T-helper 2 cell (primary cell): ENCODE measurements around the gene KCNK10.

Experiments used
- DNase-seq, 5 experiments: peaks; one replicate each; pipeline versions ENCODE4 v3.0.0 to v3.0.0-alpha.2; 2012 to 2022

KCNK10 gene

DNA sequence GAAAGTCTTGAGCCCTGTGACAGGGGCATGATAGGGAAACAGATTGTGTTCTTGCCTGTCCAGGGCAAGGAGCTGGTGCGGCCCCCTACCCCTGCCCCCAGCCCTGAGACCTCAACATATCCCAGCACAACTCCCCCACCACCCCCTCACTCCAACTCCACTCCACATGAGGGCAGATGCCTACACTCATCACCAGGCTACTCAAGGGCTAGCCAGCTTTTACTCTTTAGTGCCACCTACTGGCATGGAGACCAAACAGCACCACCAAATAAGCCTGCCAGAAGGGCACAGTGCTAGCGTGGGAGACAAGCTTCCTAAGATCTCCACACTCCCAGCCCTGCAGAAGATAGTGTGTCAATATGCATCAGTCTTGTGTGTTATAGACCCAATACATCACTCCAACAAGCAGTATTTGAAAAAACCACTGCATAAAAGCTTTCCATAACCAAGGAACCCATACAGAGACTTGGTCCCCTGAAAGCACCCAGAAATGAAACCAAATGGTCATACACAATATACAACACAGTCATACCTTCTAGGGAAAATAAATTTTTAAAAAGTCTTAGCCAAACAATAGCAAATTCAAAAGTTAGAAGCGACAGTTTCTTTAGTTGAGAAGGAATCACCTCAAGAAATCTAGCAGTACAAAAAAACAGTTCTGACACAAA is 154.4 kb downstream of the KCNK10 start:
- peak in 4 of 5 experiments; percentile 33 to 66 (median 37) for DNase-seq

- no peak for DNase-seq
These were observed 155.0 kb downstream of the KCNK10 start for GRCh38 chr14:88168025-88168424.

DNA sequence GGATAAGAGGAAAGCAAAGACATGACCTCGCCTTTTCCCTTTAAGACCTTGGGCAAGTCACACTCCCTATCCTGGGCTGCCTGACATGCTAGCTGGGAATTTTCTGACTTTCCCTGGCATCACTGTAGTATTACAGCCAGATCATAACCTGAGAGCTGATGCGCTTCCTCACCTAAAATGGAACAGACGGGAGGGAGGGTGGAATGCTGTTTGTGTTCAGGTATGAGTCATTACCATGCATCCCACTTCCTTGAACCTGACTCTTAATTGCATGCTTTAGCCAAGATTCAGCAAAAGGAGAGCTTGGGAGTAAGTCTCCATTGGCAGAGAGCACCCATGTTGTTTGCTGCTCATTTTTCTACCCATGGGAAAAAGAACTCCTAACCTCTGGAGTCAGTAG is 156.5 kb downstream of the KCNK10 start:
- no peak for DNase-seq

DNA sequence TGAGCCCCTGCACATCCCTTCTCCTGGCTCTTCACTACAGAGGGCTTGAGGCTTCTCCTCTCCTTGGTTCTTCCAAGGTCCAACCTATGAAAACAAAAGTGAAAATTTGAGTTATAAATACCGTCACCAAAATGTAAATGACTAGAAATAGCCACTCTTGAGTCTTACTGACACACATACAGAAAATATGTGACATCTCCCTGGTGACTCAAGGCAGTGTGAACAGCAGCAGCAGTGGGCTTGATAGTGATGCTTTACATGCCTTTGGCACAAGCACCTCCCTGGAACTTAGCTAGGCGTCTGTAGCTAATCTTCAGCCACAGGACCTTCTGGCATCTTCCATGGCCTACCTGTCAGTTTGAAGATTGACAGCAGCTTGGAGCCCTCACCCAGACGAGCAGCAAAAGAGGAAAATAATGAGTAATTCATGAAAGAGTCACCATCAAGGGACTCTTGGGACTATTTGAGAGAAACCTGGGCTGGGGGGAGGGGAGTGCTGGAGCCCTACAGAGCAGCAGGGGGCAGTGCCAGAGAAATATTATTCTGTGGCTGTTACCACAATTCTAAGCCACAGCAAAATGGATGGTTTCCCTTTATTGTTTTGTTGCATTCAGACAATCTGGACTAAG is 158.0 kb downstream of the KCNK10 start:
- DNase-seq: peak in 1 of 5 experiments; percentile 29

DNA sequence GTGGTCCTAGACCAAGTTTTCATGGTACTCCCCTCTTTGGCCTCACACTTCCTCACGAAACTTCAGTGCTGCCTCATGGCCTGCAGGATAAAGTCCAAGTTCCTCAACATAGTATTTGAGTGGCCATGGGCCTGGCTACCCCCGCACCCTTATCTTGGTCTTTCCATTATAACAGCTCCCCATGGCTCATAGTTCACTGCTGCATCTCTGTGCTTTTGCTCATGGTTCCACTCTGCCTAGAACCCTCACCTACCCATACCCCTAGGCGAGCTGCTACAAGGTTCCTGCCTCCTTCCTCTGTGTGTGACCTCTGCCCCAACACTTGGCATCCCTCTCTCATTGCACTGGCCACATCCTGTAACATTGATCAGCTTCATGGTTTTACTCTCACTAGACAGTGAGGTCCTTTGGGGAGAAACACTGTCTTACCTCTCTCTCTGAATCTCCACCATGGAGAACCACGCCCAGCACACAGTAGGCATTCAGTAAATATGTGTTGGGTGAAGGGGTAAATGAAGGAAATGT is 159.3 kb downstream of the KCNK10 start:
- peak in 1 of 5 experiments; percentile 55 for DNase-seq

- no peak for DNase-seq
These were observed 166.9 kb downstream of the KCNK10 start for GRCh38 chr14:88156127-88156526.

DNA sequence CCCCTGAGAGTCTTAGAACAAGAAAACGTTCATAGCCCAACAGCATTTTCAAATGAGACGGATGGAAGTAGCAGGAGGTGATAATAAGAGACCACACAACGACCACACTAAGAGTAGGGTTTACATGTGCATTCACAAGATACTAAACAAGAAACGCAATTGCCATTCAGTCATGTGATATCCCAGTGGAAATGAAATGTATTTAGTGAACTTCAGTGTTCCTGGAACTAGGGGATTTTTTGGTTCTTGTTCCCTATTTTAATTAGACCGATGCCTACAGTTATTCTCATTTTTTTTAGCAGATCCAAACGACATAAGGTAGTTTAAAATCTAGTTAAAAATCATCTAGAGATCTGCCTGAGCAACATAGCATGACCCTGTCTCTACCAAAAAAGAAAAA is 168.1 kb downstream of the KCNK10 start:
- DNase-seq: no peak

- no peak for DNase-seq
These were observed 168.7 kb downstream of the KCNK10 start for GRCh38 chr14:88154321-88154720.

DNA sequence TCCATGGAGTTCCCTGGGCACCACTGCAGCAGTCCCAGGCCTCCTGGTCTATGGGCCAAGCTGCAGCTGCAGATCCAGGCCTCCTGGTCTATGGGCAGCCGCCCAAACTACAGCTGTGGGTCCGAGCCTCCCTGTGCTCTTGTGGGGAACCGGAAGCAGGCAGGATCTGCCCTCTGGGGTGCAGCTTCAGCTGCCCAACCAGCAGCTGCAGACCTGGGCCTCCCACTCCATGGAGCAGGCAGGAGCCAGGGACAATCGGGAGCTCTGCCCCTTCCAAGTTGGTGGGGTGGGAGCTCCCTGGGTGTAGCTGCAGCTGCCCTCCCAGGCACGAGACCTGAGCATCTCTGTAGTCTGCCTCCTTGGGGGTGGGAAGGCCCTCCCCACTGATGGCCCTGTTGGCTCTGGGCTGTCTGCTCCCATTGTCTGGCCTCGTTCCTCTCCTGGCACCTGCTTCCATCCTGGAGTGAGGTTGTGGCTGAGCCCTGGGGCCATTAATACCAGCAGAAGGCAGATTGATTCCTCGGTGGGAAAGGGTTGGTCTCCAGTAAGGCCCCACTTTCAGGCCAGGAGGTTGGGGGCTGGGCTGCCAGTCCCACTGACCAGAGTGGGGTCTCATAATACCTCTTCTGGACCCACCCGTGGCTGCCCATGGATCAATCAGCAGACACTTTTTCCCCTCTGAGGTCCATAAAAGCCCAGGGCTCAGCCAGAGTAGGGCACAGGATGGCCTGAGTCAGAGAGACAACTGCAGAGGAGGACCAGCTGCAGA is 176.0 kb downstream of the KCNK10 start:
- DNase-seq: no peak

DNA sequence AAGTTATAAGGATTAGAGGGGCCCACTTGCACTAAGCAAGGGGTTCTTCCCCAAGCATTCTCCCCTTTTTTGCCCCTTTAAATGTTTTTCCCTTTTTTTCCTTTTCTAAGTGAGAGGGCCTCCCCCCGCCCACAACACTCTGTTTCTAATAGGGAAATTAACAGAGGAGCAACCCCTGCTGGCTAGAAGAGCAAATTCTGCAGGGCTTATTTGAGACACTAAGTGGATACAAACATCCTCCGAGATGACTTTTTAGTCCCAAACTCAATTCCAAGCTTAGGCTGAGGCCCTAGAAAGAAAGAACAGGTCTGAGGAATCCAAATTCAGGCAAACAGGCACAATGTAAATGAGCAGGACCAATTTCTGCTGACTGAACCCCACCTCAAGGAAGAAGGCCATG is 179.3 kb downstream of the KCNK10 start:
- DNase-seq: no peak

GRCh38 chr14:88142997-88143396 is 180.1 kb downstream of the KCNK10 start:
- DNase-seq: no peak

DNA sequence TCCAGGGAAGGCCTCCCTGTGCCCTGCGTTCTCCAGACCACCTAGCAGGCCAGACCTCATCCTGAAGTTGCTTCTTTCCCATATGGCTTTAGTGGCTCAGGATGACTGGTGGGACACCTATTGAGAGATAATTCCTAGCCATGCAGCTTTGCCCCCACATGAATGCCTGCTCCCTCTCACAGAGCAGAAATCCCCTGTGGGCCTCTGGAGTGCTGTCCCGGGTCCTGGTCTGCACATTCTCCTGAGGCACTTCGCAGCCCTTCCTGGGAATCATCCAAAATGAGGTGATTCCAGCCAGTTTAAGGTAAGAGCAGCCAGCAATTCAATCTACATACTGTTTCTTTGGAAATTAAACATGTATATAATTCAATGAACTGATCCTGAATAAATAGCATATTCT is 182.2 kb downstream of the KCNK10 start:
- no peak for DNase-seq

- DNase-seq: no peak
These were observed 185.7 kb downstream of the KCNK10 start for GRCh38 chr14:88137327-88137726.
